Kidney epithelial cell (primary cell): Measurements from ENCODE around the gene NAT14. TPM values are rescaled to one million over a fixed set of nuclear protein-coding genes. Genes with fewer than 3 reads are reported as not detected.
A peak's percentile ranks its signal among the peaks of the same experiment; 100 is the strongest.

Source experiments
- DNase-seq: peaks from one replicate; pipeline ENCODE4 v3.0.0-alpha.2; 2010; ENCODE audit warnings: low read depth
- H3K27me3 ChIP-seq: 2 replicates; pipeline ENCODE4 v1.6.0; 2011; ENCODE audit warnings: low read length; ENCODE audit not compliant: control insufficient read depth, insufficient read depth
- H3K36me3 ChIP-seq: 2 replicates; pipeline ENCODE4 v1.5.1; 2011; ENCODE audit warnings: low read length; ENCODE audit not compliant: control insufficient read depth, insufficient read depth
- H3K4me3 ChIP-seq: 2 replicates; pipeline ENCODE4 v1.5.1; 2011; ENCODE audit warnings: low read depth, mild to moderate bottlenecking, control low read depth, low read length
- CTCF ChIP-seq: IDR thresholded peaks from 2 replicates; pipeline ENCODE4 v1.5.1; 2011; ENCODE audit warnings: mild to moderate bottlenecking, moderate library complexity, low read length, control low read depth, inconsistent platforms; ENCODE audit not compliant: insufficient read depth, poor library complexity, severe bottlenecking
- total RNA-seq: library from RNA; depleted of rRNA; stranded (reverse); fragments of >200 nt; gene quantifications from 2 replicates; pipeline ENCODE4 v1.2.3, GENCODE V29; 2015

NAT14 gene
- total RNA-seq, 1 donor from 2014 or later = 18.2 TPM

DNA sequence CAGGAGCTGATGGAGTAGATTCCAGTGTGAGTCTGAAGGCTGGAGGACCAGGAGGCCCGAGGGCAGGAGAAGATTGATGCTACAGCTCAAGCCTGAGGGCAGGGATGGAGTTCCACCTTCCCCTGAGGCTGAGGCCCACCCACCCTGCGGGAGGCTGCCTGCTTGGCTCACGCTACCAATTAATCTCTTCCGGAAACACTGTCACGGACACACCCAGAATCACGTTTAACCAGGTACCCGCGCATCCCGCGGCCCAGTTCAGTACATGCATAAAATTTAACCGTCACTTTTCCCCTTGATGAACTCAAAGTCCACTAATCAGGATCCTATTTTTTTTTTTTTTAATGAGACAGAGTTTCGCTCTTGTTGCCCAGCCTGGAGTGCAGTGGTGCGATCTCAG lies 13.7 kb upstream of the NAT14 start:
- TF ChIP-seq CTCF = no peak
- H3K4me3 ChIP-seq = no peak overlapping the region
- H3K27me3 ChIP-seq = no peaks in the 10 kb centered on the region
- no peak for DNase-seq
- H3K36me3 ChIP-seq = no peaks in the 10 kb centered on the region

DNA sequence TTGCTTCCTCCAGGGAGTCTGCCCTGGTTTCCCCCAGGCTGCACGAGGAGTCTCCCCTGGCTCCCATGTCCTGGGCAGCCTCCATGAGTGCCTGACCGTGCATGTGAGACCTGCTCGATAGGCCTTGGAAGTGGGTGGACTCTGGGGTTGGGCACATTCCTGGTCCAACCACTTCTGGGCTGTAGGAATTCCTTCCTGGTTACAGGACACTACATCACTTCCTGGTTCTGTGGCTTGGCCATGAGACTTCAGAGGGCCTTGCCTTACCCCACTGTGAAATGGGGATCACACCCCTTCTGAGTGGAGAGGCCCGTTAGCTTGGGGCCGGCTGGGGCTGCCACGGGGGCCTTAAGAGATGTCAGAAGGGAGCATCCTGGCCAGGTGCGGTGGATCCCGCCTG lies 12.5 kb upstream of the NAT14 start:
- no peak for TF ChIP-seq CTCF
- no peak overlapping the region for H3K4me3 ChIP-seq
- peak; percentile 73 for DNase-seq
- H3K27me3 ChIP-seq = no peaks in the 10 kb centered on the region
- no peaks in the 10 kb centered on the region for H3K36me3 ChIP-seq

GRCh38 chr19:55473225-55474012 lies 11.6 kb upstream of the NAT14 start:
- no peak for TF ChIP-seq CTCF
- peak; percentile 50 for DNase-seq

DNA sequence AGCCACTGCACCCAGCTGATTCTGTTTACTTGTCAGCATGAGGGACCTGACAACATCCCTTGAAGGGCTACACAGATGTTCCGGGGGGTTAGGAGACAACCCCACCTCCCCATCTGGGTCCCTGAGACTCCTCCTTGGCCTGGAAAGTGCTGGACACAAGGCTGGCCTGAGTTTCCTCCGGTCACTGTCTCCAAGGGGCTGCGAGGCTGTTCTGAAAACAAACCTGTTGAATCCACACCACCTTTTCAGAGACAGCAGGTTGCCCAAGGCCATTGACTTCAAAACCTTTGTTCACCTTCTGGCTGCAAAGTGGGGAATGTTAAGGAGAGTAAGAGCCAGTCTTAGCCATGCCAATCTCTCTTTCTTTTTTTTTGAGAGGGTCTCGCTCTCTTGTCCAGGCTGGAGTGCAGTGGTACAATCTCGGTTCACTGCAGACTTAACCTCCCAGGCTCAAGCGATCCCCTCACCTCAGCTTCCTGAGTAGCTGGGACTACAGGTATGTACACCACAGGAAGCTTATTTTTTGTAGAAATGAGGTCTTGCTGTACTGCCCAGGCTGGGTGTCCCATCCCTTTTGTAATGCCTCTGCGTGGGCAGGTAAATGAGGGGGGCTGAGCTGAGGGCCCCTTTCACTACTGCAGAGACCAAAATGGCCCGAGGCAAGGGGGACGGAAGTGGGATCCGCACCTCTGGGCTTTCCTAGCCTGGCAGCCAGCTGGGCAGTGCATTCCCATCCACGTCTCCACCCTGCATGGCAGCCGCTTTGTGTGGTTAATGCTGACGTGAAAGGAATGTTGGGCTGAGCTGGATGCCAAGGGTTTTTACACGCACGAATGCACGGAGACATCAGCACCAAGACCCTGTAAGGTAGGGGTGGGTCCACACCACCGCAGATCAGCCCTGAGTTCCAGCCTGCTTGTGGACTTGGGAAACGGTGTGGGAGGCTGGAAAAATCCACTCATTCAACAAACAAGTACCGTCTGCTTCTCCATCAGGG lies 10.4 kb upstream of the NAT14 start:
- Histone ChIP-seq H3K36me3 (no peaks in the 10 kb centered on the region), H3K4me3 (no peak overlapping the region), H3K27me3 (no peaks in the 10 kb centered on the region)
- peak; percentile 95 for DNase-seq
- TF ChIP-seq CTCF = no peak

More at GRCh38 chr19:55473225-55474012, 11.6 kb upstream of the NAT14 start:
- H3K27me3 ChIP-seq = no peaks in the 10 kb centered on the region
- no peak overlapping the region for H3K4me3 ChIP-seq
- no peaks in the 10 kb centered on the region for H3K36me3 ChIP-seq

DNA sequence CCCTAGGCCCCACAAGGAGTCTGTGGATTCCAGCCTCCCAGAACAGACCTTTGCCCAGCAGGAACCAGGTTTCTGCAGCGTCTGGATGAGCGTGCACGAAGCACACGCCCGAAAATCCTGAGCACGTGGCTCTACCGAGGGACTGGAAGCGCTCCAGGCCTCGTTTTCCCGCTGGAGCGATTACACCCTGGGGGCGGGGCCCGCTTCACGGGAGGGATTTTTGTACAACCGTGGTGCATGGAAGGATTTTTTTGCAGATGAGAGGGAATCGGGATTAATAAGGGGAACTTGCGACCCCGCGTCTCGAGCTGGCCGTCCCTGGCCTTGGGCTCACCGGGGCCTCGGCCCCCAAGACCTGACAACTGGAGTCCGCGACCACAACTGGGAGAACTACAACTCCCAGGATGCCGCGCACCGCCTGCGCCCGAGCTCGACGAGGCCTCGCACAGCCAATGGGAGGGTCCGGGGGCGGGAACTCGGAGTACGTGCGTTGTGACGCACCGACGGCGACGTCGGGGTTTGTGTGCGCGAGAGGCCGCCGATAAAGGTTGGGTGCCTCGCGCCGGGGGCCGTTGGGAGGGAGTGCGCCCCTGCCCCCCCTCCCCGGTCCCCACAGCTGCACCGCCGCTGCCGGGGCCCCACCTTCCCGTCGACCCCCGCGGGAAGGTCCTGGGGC lies 8.8 kb upstream of the NAT14 start, which contains the start of gene ZNF628:
TSS of gene ZNF628 (plus strand) at position 518 of the 676 bp plus-strand sequence. CDS start 3,294 bp downstream, outside the sequence.
- DNase-seq = peak; percentile 88
- H3K27me3 ChIP-seq = no peaks in the 10 kb centered on the region
- H3K4me3 ChIP-seq = peak within 1 kb of the TSS; percentile 49
- no peaks in the 10 kb centered on the region for H3K36me3 ChIP-seq
- no peak for TF ChIP-seq CTCF
